GOT3 (cell line): ENCODE data around the gene NCBP3.
"Not testable (repeated sequence)": the region's sequence is repeated elsewhere in the genome, so short reads cannot be mapped to it uniquely, and the experiment has no call there.

Experiments used
- DNase-seq: peaks from one replicate; lab custom pipeline; 2025; ENCODE audit warnings: mixed read lengths; lab: John Stamatoyannopoulos, UW

The NCBP3 gene

DNA sequence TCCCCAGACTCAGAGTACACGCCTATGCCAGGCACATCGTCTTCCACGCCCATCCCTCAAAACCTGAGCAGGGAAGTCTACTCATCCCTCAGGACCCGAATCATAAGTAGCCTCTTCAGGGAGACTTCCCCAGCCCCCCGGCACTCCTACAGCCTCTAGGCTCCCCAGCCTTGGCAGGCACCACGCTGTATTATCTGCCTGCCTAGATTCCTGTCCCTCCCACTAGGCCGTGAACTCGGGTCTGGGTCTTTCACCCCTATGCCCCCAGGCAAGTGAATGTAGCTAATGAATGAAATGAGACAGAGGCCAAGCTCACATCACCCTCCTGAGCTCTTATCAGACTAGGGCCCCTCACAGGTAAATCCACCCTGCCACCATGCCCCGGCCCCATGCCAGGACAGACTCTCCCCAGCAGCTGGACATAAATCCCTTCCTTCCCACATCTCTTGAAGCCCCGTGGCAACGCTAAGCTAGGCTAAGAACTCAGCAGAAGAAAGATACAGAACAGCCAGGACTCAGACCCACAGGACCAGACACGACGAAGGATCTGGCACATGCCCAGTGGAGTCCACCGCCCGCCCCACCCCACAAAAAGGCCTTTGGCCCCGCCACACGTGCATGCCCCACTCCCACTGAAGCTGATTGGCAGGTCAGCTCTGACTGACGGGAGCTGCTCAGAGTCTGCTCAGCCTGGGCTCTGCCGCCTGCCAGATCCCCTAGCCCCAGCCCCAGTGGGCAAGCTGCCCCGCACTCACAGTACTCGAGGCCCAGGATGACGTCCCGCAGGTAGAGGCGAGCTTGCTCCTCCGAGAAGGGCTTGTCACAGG lies 33.8 kb upstream of the NCBP3 start:
- DNase-seq, result no peak

DNA sequence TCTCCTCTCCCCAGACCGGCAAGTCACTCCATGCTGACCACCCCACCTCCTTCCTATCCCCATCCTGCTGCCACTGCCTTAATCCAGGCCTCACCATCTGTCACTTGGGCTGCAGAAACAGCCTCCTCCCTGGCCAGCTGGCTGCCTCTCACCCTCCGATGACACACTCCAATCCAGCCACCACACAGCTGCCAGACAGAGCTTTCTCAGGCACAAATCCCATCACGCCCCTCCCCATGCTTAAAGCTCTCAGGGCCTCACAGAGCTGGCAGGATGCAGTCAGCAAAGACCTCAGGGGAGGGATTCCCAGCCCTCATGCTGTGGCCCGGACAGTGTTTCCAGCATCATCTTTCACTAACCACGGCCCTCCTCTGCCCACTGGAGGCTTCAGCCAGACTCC lies 33.1 kb upstream of the NCBP3 start:
- DNase-seq, result no peak

DNA sequence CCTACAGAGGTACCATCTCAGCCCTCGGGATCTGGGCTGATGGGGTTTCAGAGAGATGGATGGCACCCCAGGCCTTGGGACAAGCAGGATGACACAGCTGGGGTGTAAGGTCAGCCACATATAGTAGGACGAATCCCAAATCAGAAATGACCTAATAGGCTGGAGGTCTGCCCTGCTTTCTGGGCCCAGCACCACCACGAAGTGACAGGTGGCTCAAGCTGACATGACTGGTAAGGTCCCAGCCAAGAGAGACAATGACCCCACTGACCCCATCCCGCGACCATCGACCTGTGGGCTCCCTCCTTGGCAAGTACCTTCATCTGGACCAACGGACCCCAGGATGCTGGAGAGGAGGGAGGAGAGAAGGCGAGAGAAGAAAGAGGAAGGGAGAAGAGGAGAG lies 31.2 kb upstream of the NCBP3 start:
- DNase-seq, result no peak

DNA sequence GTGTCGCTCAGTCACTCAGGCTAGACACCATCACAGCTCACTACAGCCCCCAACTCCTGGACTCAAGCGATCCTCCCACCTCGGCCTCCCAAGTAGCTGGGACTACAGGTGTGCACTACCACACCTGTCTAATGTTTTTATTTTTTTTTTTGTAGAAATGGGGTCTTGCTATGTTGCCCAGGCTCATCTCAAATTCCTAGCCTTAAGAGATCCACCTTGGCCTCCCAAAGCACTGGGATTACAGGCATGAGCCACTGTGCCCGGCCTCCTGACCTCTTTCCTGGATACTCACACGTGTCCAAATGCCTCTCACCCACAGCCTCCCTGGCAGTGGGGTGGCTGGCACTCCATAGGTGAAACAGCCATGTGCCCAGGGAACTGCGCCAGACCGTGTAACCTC lies 29.3 kb upstream of the NCBP3 start:
- no peak for DNase-seq

DNA sequence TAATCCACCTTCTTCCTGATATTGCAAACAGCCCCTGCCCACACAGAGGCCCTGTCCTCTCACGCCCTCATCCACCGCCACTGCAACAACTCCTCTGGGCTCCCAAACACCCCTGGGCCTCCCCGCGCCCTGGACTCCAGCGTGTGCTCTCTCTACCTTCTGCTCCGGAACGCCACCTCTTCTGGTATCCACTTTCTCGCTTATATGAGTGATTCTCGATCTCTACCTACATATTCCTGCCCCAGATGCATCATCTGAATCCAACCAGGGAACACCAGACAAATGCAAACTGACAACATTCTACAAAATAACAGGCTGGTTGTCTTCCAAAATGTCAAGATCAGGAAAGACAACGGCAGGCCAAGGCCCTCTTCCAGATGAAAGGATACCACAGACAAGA lies 27.8 kb upstream of the NCBP3 start:
- DNase-seq, result no peak

DNA sequence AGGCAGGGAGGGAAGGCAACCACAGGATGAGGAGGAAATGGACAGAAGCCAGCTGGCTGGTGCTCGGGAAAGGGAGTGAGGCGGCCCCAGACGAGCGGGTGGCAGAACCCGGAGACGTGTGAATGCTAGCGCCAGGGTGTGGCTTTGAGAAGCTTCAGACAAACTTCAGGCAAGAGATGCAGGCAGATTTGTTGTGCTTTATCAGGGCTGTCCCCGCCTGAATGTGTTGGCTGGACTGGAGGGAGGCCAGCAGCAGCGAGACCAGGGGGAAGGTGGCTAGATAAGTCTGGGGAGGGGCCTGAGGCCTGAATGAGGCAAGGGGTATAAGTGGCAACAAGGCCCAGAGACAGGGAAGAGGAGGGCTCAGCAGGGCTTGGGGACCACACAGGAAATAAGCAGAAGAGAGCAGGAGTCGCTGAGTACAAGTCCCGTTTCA lies 24.8 kb upstream of the NCBP3 start:
- no peak for DNase-seq

DNA sequence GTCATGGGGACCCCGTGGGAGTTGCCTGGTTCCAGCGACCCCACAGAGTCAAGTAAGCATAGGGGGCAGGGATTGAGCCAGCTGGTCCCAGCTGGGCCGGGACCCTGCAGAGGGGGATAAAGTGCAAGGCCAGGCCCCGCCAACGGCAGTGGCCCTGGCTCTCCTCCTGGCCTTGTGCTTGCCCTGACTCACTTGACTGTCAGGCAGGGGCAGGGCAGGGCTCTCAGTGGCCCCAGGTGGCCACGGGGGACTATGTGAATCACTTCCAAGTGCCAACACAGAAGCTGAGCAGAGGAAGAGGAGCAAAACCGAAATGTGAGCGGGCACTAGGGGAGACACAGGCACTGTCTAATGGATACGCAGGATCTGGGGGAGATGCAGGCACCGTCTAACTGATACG lies 21.6 kb upstream of the NCBP3 start:
- no peak for DNase-seq

DNA sequence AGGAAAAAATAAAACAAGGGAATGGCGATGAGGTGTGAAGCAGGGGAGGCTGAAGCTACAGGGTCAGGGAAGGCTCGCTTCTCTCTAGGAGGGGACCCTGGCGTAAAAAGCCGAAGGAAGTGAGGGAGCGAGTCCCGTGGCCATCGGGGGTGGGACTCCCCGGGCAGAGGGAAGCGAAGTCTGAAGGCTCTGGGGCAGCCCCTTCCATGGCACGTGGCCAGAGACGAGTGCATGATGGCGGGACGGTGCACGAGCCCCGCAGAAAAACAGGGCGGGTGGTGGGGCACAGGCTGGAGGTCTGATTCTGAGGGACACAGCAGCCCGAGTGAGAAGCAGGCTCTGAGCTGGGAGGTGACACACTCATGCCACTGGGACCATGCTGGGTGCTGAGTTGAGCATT lies 21.1 kb upstream of the NCBP3 start:
- DNase-seq, result no peak

DNA sequence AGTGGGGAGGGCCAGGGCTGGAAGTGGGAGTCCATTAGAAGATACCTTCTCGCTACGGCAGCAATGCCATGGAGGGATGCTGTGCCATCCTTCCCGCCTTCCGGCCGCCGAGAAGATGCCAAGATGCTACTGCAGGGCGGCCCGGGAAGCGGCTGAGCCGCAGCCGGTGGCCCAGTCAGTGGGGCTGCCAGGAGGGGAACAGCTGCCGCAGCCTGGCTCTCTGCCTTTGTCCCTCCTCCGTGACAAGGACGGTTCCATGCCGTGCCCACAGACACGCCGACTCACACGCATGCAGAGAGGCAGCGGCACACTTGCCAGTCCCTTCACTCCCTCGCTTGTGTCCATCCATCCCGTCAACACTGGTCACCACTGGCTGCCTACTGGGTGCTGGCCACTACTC lies 20.2 kb upstream of the NCBP3 start:
- no peak for DNase-seq

DNA sequence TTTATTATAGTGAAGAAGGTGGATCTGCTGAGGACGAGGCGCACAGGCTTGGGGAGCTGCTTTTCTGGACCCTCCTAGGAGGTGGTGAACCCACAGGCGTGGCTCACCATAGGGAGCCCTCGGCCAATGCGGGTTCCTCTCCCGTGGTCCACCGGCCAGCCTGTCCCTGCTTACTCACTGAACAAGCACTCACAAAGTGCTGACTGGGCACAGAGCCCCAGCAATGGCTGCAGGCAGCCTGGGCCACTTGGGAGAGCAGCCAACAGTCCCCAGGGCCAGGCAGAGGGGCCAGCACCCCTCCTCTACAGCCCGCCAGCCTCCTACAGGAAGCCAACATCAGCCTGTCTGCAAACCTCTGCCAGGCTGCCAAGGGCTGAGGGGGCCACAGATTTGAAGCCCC lies 19.1 kb upstream of the NCBP3 start:
- DNase-seq, result no peak

DNA sequence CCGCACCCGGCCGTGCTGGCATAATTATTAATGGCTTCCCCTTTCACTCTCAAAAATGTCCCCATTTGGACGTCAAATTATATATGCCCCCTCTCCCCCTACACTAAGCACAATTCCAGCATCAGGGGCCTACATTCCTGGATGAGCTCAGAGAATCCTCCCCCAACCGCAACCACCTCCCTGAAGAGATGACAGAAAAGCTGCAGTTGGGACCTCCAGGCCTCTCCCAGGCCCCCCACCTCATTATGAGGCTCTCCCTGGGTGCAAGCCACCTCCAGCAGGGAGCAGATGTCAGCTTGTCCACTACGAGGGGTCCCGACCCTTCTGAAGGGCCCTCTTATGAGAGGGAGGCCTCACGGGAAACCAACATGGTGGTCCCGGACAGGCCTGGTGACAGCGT lies 18.5 kb upstream of the NCBP3 start:
- DNase-seq, result no peak

DNA sequence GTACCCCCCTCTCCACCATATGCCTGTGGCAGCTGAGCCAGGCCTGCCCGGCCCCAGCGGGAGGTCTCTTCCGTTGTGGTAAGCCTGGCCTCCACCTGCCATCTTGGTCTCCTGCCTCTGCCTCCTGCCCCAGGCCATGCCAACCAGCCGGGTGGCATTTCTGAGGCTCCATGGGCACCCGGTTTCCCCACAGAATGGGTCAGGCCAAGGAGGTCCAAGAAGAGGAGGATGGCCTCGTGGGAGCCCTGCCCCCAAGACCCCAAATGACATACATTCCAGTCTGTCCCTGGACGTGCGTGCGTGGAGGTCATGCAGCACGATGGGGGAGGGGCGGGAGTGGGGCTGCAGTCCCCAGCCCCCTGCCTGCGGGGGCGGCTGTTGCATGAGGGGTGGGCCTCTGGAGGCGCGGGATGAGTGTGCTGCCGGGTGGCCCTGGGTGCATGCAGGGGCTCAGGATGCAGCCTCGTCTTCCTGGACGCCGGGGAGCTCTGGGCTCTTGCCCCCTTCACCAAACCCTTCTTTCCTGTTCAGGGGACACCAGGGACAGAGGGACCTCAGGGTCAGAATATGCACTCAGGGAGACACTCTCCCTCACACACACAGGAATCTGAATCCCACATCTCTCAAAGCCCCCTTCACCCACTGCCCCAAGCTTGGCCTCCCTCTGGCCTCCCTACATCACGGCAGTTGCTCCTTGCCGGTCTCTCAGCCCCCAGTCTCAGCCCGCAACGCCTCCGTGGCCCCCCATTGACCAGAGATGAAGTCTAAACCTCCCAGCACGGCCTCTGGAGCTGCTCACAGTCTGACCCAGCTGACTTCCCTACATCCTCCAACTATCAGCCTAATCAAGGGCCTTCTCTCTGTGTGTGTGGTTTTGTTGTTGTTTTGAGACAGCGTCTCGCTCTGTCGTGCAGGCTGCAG lies 16.0 kb upstream of the NCBP3 start:
- no peak for DNase-seq

DNA sequence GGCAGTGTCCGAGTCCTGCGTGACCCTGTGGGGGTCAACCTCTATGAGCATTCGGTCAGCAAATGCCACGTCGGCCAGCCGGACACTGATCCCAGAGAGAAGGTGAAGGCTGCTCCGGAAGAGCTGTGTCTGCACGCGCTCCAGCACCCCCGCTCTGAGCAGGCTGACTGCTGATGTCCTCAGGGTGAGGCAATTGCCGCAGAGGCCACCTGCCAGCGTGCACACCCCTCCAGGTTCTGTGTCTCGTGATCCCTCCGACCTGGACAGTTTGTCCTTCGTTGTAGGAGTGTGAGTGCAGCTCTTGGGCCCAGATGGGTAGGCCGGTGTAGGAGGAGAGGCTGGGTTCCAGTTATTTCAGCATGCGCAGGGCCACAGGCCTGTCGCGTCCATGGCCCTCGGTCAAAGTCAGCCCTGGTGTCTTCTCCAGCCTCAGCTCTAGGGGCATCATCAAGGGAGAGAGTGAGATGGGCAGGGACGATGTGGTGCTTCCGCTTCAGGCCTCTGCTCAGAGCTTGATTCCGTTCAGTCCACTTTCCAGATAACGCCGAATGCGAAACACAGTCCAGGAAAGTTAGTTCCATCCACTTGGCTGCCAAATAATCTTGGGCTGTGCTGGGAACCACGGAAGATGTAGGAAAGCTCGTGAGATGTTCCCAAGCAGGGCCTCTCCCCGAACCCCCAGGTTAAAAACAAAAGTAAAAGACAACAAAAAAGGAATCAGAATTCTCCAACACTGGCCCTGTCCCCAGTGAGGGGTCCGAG lies 15.1 kb upstream of the NCBP3 start:
- no peak for DNase-seq

DNA sequence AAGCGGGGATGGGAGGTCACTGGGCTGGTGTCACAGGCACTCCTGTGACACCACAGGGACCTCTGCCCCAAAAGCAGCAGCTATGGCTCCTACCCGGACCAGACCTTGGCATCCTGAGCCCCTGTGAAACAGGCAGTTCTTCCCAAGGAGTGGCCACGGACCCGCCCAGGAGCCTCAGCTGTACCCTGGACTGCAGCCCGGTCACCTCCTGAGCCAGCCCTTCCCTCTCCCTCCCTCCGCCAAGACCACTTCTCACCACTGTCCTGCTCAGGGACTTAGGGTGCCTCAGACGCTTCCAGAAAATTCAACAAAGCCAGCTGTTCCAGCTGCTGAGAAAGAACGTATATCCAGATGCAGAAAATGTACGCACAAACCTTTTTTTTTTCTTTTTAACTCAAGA lies 13.9 kb upstream of the NCBP3 start:
- no peak for DNase-seq

DNA sequence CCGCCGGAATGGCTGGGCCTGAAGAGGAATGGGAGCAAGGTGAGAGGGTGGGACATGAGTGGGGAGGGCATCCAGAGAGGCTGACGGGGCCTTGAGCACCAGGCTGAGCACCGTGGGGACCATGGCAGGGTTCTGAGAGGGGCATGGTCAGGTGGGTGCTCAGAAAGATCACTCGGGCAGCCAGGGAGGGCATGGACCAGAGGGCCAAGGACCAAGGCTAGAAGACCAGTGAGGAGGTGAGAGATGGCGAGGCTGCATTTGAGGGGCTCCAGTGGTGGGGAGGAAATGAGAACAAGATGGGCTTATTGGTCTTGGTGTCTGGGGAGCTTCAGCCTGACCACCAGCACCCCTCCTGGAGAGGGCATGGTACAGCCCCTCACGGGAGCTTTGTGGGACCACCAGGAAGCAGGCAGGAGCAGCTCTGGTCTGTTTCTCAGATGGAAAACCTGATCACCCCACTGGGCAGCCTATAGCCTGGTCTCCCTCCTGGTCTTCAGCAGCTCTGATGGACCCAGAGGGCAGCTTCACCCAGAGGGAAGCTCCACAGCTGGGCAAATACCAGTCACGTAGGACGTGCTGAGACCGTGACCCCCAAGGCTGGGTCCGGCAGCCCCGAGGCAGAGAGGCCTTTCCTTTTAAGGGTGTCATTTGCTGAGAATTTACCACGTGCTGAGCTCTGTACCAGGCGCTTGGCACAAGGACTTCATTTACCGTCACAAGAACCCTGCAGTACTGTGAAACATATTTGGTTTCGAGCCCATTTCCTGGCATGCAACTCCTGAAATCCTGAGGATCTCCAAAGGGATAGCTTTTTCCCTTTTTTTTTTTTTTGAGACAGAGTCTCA lies 11.4 kb upstream of the NCBP3 start:
- no peak for DNase-seq

DNA sequence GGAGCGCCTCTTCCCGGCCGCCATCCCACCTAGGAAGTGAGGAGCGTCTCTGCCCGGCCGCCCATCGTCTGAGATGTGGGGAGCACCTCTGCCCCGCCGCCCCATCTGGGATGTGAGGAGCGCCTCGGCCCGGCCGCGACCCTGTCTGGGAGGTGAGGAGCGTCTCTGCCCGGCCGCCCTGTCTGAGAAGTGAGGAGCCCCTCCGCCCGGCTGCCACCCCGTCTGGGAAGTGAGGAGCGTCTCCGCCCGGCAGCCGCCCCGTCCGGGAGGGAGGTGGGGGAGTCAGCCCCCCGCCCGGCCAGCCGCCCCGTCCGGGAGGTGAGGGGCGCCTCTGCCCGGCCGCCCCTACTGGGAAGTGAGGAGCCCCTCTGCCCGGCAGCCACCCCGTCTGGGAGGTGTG lies 8.2 kb upstream of the NCBP3 start:
- DNase-seq, result not testable (repeated sequence)

DNA sequence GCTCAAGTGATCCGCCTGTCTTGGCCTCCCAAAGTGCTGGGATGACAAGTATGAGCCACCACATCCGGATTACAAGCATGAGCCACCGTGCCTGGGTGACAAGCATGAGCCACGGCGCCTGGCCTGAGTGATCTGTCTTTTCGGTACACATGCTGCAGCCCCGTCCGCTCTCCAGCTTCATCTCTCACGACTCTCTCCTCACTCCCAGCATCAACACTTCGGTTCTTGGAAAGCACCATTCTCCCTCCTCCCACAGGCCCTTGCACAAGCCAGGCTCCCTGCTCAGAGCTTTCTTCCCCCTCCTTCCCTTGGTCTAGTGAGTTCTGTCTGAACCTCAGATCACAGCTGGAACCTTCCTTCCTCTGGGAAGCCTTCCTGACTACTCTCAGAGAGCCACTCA lies 6.5 kb upstream of the NCBP3 start:
- DNase-seq, result no peak

DNA sequence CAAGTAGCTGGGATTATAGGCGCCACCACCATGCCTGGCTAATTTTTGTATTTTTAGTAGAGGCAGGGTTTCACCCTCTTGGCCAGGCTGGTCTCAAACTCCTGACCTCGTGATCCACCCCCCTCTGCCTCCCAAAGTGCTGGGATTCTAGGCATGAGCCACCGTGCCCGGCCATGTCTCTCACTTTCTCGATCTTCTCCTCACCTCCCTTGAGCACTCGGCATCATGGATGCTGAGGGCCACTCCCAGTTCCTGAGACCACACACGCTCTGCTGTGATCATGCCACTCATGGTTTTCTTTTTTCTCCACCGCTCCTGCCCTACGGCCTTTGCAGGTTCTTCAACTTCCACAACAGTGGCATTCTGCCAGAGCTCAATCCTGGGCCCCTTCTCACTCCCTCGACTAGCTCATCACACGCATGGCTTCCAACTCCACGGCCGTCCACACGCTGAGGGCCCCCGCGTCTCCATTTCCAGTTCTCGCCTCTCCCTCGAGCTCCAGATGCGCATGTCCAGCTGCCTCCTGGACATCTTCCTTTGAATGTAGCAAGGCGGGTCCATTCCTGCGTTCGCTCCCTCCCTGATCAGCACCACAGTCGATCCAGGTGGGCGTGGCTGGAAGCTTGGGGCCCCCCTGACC lies 5.5 kb upstream of the NCBP3 start:
- DNase-seq, result no peak

DNA sequence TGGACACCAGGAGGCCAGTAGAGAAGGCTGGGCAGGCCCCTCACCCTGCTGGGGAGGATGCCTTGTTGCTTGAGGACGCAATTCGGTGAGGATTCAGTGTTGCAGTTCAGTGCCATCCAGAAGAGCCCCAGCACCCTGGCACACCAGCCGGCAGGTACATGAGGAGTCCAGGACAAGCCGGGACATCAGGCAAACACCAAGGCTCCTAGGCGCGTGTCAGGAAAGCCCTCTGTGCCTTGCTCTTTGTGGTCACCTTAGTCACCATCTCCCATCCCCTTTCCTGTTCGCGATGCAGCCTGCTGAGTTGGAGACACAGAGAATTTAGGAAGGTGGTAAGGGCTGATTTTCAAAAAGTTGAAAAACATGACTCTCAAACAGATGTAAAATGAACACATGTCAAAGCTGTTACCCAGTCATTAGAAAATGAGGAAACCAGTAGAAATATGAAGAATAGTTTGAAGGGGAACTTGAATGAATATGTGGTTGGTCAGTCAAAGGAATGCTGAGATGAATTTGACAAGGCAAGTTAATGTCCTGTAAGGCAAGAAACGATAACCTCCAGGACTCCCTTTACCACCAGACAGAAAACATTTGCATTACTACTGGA lies 2.3 kb upstream of the NCBP3 start:
- DNase-seq, result no peak

DNA sequence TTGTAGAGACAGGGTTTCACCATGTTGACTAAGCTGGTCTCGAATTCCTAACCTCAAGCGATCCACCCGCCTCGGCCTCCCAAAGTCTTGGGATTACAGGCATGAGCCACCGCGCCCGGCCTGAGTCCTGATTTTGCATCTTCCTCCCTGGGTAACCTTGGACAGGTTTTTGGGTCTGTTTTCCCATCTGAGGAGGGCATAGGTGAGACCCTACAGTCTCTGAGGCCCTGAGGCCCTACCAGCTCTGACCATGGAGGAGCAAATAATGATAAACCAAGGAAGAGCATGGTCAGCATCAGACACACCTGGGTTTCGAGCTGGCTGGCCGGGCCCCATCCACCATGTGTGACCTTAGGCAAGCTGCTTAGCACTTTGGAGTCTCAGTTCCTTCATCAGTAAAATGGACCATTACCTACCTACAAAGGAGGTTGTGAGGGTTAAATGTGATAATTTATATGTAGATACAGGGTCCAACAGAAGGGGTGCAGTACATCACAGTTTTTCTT lies 1.2 kb upstream of the NCBP3 start:
- DNase-seq, result no peak
